GM19023 (cell line): ENCODE results near the gene SERPINB11.
"Not testable (repeated sequence)": the region's sequence is repeated elsewhere in the genome, so short reads cannot be mapped to it uniquely, and the experiment has no call there.

ENCODE experiments used
- ATAC-seq: cut with Tn5 transposase; IDR thresholded peaks from one replicate; pipeline ENCODE4 v1.9.1; 2021; ENCODE audit warnings: mild to moderate bottlenecking, moderate library complexity; ENCODE audit not compliant: unreplicated experiment

The SERPINB11 gene, protein sequence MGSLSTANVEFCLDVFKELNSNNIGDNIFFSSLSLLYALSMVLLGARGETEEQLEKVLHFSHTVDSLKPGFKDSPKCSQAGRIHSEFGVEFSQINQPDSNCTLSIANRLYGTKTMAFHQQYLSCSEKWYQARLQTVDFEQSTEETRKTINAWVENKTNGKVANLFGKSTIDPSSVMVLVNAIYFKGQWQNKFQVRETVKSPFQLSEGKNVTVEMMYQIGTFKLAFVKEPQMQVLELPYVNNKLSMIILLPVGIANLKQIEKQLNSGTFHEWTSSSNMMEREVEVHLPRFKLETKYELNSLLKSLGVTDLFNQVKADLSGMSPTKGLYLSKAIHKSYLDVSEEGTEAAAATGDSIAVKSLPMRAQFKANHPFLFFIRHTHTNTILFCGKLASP

DNA sequence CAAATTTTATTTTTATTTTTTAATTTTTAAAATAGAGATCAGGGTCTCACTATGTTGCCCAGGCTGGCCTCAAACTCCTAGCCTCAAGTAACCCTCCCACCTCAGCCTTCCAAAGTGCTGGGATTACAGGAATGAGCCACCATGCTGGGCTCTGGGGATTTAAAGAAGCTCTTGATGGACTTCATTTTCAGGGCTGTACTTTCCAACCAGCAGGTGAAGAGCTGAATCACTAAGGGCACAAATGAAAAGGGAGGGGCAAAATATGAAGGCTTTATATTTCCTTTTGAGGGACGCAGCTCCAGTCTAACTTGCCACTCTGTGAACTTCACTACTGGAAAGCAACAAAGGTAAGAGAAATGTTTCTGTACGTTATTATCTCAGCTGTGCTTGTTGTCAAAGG lies at the start of gene SERPINB11:
Gene SERPINB11 (plus strand): TSS at position 301 of the 400 bp plus-strand sequence. CDS start 7,234 bp downstream, outside the sequence.
- no peak for ATAC-seq

DNA sequence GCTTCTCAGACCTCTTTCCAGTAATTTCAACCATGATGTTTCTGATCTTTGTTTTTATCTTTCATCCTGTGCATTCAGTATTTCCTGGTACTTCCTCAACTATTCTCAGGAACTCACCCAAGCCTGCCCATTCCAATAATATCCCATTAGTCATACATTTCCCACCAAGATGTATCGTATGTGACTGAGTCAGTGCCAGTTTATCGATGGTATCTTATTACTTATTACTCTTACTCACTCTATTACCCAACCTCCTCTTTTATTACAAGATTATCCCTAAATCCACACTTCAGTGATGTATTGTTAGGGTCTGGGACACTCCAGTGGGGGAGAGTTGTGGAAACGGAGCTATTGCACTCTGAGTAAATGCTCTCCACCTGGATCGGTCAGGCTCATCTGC lies 43.8 kb upstream of the SERPINB11 start:
- not testable (repeated sequence) for ATAC-seq

DNA sequence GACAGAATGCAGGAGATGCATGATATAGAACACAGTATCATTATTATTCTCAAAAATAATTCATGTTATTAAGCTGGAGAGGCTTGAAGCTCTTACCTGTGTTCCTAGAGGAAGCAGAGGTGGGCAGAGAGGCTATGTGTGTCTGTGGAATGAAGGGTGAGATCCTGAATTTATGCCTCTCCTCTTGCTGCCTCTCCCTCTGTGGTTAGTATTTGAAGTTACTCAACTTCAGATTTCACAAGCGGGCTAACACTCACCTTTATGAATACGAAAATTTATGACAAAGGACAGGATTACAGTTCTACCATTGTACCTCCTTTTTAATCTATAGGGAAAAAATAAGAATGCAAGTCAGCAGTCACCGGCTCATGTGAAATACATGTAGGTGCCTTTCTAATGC lies 41.0 kb upstream of the SERPINB11 start, which contains the start of gene SERPINB3:
Gene SERPINB3 (minus strand): TSS at position 144 of the 400 bp plus-strand sequence. CDS start 677 bp downstream, outside the sequence.
- ATAC-seq = not testable (repeated sequence)

DNA sequence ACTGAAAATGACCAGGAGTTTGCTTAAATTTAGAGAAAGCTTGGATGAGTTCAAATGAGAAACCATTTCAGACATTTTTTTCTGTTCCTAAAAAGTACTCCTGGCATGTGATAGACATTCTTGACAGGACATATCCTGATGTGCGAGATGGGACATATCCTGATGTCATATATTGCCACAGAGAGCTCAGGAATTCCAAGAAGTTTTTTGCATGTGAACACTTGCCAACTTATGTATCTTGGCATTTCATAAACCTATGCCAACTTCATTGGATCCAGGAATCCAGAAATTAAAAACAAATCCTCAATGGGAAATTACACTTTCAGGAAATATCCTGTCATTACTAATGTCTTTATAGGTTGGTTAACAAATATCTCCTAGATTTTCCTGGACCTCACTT lies 38.2 kb upstream of the SERPINB11 start:
- no peak for ATAC-seq

DNA sequence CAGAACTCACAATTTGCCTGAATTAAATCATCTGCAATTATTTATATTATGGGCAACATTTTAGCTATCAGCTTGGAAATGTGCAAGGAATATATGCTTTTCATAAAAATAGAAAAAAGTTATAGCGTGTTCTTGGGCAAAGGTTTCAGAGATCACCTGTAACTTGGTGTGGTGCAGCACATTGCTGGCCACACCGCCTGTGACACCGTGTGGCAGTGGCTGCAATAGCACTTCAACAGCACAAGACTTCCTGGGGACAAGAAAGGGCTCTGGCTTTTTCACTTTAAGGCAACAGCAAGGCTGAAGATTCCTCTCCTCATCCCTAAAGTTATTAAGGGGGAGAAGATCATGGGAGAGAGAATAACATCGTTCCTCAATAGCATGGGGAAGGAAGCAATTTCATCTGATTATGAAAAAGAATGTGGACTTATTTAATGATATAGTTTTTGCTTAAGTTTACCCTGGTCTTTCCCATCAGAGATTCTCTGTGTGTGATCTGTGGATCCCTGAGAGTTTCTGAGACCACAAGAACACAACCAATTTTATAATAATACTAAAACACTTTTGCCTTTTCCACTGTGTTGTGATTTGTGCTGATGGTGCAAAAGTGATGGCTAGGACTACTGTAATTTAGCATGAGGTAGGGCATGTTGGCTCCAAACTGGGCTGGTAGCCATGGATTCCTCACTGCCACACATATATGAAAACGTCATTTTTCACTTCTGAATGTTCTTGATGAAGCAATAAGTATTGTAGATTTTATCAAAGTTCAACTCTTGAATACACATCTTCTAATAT lies 26.0 kb upstream of the SERPINB11 start:
- no peak for ATAC-seq

DNA sequence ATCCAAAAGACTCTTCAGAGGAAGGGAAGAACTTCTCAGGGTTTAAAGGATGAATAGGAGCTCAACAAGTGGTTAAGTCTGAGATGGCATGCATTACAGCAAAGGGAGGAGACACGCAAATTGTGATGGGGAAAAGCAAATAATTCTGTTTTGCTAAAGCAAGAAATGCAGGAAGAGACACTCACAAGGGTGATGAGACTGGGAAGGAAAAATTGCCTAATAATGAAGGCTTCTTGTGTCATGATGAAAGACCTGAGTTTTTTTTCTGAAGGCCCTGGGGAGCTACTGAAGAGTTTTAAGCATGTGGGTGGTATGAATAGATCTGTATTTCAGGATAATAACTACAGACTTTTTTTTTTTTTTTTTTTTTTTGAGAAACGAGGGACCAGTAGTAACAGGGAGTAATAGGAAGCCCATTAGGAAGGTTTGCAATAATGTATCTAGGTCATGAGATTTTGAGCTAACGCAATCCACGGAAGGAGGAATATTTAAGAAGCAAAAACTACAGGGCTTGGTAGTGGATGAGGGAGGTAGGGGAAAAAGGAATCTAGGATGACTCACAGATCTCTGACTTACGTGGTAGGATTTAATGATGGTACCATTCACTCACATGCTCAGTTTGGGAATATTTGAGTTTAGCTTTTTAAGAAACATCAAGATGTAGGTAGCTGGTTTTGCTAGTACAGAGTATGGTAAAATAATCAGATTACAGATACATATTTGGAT lies 25.1 kb upstream of the SERPINB11 start:
- ATAC-seq = no peak

DNA sequence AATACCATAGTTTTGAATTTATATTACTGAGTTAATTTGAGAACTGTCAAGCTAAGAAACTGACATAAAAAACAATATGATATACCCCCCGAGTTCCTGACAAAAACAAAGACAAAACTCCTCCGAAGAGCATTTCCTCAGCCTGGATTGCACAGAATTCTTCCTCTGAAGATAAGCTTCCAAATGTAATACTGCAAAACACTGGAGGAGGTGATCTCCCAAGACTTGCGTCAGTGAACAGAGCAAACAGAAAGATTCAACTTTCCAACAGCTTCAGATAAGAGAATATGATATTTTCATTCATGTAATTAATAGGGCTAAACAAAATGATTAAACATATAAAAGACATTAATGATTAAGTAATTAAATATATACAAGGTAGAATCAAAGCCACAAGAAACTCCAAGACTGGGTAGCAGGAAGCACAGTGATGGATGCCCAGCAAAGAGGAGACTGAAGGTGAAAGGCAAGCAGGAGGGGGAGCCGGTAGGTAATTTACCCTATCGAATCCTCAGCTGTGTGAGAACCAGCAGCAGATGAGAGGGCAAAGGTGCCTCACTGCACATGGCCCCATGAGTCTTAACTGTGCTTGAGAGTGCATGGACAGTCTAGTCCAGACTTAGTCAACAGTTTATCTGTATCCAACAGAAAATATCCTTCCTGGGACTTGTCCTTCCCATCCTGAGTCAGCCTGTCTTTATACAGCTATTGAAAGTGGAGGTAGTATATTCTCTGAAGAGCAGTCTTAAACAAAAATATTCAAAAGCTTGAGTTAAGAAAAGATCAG lies 22.7 kb upstream of the SERPINB11 start:
- no peak for ATAC-seq

DNA sequence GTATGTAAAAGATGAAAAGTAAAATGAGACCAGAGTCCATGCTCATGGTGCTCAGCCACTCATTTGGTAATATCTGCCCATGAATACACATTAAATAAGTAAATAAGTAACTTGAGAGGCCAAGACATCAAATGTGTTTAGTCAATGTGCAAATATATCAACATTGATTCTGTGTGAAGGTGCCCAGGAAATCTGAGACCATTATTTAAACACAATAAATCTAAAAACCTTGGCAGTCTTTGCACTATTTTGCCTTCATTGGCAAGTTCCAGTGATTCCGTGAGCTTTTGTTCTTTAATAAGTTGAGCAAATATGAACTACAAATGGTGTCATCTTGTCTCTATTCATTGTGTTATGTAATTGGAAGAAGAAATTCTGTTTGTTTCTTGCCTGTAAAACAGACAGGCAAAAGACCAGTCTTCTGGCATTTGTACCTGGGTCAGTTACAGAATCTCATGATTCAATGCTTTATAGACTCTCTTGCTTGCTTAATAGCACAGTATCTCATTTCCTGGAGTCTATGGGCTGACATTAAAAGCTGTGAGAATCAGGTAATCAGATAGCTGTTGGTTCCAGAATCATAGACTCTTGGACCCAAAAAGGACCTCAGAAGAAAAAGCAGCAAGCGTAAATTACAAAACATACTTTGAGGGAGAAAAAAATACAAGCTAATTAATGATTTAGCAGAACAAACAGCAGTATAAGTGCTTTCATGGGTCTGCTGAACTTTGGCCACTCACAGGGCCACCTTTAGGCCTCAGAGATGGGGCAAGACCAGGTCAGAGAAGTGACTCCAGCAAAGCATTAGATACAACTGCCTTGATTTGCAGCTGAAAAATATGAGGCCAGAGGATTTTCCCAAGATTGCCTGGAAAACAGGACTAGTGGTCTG lies 21.1 kb upstream of the SERPINB11 start:
- no peak for ATAC-seq

DNA sequence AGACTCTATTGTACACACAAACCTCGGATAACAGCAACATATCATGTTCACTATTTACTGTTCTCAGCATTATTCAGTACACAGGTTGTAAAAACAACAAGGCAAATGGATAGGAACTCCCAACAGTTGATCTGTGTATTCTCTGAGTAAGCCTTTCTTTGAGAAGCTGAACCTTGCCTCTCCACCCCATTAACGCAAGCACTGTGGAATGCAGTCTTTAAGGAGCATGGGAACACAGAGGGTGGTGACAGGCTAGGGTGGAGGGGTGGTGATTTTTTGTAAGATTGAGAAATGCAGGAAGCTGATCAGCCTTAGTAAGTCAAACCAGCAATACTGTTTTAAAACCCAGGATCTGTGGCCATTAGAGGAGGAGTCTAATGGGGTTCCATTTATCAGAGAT lies 19.6 kb upstream of the SERPINB11 start:
- no peak for ATAC-seq

DNA sequence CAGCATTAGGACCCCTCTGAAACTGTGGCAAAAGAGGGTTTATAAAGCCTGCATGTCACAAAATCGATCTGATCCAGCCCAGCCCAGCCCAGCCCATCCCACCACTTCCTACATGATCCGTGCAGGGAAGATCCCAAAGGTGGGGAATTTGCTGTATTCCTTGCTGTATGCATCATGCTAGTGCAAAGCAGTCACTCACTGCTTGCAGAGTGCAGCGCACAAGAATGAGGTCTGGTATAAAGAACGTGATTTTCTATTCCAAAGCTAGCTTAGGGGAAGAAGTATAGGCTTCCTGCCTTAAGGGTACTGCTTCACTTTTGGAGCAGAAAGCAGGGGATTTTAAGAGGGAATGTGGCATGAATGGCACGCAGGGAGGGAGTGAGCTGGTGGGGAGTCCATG lies 18.9 kb upstream of the SERPINB11 start:
- ATAC-seq = no peak

DNA sequence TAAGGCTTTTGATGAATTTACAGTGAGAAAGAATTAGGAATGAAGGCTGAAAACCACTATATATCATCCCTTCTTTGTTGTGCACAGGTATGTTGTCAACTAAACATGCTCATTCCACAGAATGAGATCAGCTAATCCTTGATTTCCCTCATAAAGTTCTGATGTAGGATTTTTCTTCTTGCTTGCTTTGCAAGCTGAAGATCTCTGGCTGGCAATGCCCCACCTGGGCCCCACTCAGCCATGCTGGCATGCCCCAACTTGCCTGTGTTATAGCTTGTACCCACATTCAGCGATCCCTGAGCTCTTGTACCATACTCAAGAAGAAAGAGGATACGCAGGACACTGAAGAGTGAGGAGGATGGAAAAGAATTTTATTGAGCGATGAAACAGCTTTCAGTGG lies 18.0 kb upstream of the SERPINB11 start:
- ATAC-seq = no peak

DNA sequence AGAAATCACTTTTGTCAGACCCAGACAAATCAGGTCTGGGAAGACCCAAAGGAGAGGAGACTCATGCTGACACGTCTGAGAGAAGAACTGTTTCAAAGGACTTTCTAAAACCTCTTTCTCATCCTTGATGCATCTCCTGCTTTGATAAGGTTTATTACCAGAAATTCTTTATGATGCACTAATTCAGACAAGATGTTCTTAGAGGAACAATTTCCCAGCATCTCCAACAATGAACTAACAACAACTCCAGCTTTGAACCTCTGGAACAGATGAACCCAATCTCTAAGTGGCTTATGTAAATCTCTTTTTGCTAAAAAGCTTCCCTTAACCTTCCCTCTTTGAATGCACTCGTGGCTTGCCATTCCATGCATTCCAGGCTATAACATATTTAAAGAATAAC lies 15.9 kb upstream of the SERPINB11 start:
- no peak for ATAC-seq

DNA sequence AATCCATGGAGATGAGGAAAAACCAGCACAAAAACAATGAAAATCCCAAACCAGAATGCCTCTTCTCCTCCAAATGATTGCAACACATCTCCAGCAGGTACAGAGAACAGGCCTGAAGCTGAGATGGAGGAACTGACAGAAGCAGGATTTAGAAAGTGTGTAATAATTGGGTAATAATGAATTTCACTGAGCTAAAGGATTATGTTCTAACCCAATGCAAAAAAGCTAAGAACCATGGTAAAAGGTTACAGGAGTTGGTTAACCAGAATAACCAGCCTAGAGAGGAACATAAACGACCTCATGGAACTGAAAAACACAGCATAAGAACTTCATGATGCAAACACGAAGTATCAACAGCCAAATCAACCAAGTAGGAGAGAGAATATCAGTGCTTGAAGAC lies 13.7 kb upstream of the SERPINB11 start:
- ATAC-seq = no peak

DNA sequence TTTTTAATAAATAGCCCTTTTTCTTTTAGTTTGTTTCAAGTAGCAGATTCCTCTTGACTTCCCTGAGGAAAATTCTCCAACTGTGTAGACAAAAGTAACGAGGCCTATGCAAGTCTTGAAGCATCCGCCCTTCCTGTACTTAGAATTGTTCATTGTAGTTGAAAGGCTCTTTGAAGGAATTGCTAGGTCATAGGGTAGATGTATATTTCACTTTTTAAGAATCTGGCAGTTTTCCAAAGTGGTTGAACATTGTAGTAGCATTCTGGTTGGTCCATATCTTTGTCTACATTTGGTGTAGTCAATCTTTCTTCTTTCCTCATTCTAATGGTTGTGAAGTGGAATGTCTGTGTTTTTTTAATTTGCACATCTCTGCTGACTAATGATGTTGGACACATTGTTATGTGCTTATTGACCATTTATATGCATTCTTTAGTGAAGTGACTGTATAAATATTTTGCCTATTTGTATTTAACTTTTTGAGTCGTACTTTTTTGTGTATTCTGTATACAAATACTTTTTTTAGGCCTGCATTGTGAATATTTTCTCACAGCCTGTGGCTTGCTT lies 5.6 kb upstream of the SERPINB11 start:
- ATAC-seq = no peak

DNA sequence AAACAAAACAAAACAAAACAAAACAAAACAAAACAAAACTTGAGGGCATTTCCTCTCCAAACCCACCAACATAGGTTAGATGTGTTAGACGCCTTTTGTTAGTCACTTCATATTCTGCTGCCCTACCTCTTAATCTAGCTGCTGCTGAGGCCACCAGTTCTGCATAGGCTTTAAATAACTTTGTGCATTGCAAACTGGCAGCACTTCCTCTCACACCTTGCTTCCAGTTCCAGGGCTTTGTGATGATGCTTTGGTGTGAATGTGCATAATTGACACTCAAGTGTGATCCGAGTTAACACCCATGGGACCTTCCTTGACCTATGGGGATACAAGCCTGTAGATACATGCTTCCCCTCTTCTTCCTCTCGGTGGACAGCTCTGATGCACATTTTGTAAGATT lies 2.3 kb upstream of the SERPINB11 start:
- no peak for ATAC-seq

DNA sequence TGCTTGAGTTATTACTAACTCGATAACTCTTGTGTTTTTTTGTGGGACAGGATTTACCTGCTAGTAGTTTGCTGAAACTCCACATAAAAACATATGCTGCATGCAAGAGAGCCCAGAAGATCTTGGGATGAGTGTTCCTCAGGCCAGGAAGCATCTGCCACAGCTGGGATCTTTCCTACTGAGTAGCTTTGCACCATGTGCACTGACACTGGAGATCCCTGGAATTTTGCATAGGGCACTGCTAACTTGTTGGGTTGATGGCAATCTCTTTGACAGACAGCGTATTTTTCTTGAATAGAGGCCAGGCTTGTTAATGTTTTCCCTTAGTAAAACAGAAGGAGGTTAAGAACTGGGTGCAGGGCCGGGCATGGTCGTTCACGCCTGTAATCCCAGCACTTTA lies 808 bp upstream of the SERPINB11 start:
- no peak for ATAC-seq

DNA sequence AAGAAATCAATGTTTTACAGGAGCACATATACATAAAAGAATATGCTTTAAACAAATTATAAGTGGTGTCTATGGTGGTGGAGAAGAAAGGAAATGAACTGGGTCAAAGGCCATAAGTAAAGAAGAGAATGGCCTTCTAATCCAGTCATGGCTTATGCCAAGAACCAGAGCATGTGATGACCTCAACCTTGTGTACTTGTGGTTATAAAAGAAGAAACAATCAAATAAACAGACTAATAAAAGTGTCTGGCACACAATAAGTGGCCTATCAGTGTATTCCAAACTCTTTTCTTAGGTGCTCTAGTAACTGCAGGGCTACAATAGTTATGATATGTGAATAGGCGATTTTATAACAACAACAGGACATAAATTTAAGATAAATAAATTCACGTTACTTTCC lies 2.6 kb downstream of the SERPINB11 start:
- no peak for ATAC-seq

DNA sequence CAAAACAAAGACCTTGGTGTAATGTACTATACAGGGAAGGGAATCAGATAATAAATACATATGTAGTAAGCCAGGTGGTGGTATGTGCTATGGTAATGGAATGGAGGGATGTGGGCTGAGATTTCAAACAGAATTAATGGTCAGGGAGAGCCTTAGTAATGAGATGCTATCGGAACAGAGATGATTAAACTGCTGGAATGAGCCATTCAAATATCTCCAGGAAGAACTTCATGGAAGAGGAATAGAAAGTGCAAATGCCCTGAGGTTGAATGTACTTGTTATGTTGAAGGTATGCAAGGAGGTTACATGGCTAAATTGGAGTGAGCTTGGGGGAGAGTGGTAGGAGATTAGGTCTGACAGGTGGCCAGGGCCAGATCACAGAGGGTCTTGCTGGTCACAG lies 5.1 kb downstream of the SERPINB11 start:
- ATAC-seq = no peak

DNA sequence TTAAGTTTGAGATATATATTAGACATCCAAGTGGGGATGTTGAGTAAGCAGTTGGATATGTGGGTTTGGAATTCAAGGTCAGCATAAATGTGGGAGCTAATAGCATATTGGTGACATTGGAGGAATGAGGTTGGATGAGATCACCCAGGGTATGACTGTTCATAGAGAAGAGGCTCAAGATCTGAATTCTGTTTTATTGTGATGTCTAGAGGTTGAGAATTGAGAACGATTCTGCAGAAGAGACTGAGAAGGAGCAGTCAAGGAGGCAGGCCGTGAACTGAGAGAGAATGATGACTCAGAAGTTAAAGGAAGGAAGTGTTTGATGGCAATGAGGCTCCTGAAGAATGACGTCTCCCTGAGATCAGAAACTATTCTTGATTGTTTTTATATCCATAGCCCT lies 5.9 kb downstream of the SERPINB11 start:
- no peak for ATAC-seq
